ENCODE results near the gene PTGES. TPM values are rescaled to one million over a fixed set of nuclear protein-coding genes. Genes with fewer than 3 reads are reported as not detected.

The PTGES gene
- total RNA-seq, 3 donors from 2014 or later (not counting 1 experiment from before 2014, with no cell fraction given), result 0.28 to 0.47 (median 0.39) TPM

- ATAC-seq, result no peak
- Histone ChIP-seq H3K4me1 (ENCODE audit: control insufficient read depth, insufficient read depth, low read length) (peaks cover 3% of the 10 kb centered on the region), H3K36me3 (ENCODE audit: control insufficient read depth, insufficient read depth, low read length) (no peaks in the 10 kb centered on the region), H3K9me3 (ENCODE audit: control insufficient read depth, insufficient read depth, low read length) (no peaks in the 10 kb centered on the region), H3K27me3 (ENCODE audit: control insufficient read depth, insufficient read depth, low read length) (no peaks in the 10 kb centered on the region), H3K27ac (ENCODE audit: low read length) (no peak overlapping the region), H3K4me3 (ENCODE audit: low read length) (no peak overlapping the region)
- no peak overlapping the region for H3K27ac Mint-ChIP-seq
- no peaks in the 10 kb centered on the region for H3K36me3 Mint-ChIP-seq
- peaks cover 0 to 11% of the 10 kb centered on the region in 2 donors for H3K27me3 Mint-ChIP-seq (ENCODE audit: low read depth in 2 of 2)
- peaks cover 0 to 6% of the 10 kb centered on the region in 2 donors for H3K4me1 Mint-ChIP-seq
- H3K9me3 Mint-ChIP-seq, result no peaks in the 10 kb centered on the region
- 80% methylated on average over 13 of the region's 13 CpGs for WGBS (ENCODE audit: insufficient coverage)
- no peak for DNase-seq
- TF ChIP-seq CTCF (IDR thresholded peaks at IDR 0.05), result no peak
- H3K4me3 Mint-ChIP-seq, result no peak overlapping the region
- intact Hi-C loops (cut with micrococcal nuclease), result no loop called here
Measured at GRCh38 chr9:129759804-129760502, 7.1 kb upstream of the PTGES start.

- H3K27me3 ChIP-seq (ENCODE audit: control insufficient read depth, insufficient read depth, low read length), result no peaks in the 10 kb centered on the region
- Mint-ChIP-seq H3K9me3 (no peaks in the 10 kb centered on the region), H3K27ac (no peak overlapping the region), H3K27me3 (ENCODE audit: low read depth in 2 of 2) (peaks cover 0 to 11% of the 10 kb centered on the region in 2 donors), H3K36me3 (no peaks in the 10 kb centered on the region), H3K4me1 (peaks cover 0 to 6% of the 10 kb centered on the region in 2 donors), H3K4me3 (no peak overlapping the region)
- no peak overlapping the region for H3K27ac ChIP-seq (ENCODE audit: low read length)
- WGBS (ENCODE audit: insufficient coverage), result 95% methylated on average over 4 of the region's 4 CpGs
- no peak for ATAC-seq
- intact Hi-C loops (cut with micrococcal nuclease), result no loop called here
- H3K36me3 ChIP-seq (ENCODE audit: control insufficient read depth, insufficient read depth, low read length), result no peaks in the 10 kb centered on the region
- no peak for DNase-seq
- no peak for TF ChIP-seq CTCF (IDR thresholded peaks at IDR 0.05)
- H3K4me3 ChIP-seq (ENCODE audit: low read length), result no peak overlapping the region
- H3K4me1 ChIP-seq (ENCODE audit: control insufficient read depth, insufficient read depth, low read length), result peaks cover 3% of the 10 kb centered on the region
- H3K9me3 ChIP-seq (ENCODE audit: control insufficient read depth, insufficient read depth, low read length), result no peaks in the 10 kb centered on the region
Measured at GRCh38 chr9:129759319-129759718, 6.5 kb upstream of the PTGES start.

GRCh38 chr9:129757045-129757444, 4.2 kb upstream of the PTGES start:
- no peaks in the 10 kb centered on the region for H3K36me3 ChIP-seq (ENCODE audit: control insufficient read depth, insufficient read depth, low read length)
- H3K36me3 Mint-ChIP-seq, result no peaks in the 10 kb centered on the region
- no peak overlapping the region for H3K4me3 Mint-ChIP-seq
- intact Hi-C loops (cut with micrococcal nuclease), result no loop called here
- H3K27ac ChIP-seq (ENCODE audit: low read length), result no peak overlapping the region
- DNase-seq (peak in 1 of 2 donors; percentile 21), ATAC-seq (peak in 1 of 3 donors; percentile 14)
- H3K4me3 ChIP-seq (ENCODE audit: low read length), result no peak overlapping the region
- no peaks in the 10 kb centered on the region for H3K9me3 ChIP-seq (ENCODE audit: control insufficient read depth, insufficient read depth, low read length)
- WGBS (ENCODE audit: insufficient coverage), result 32% methylated on average over 9 of the region's 9 CpGs
- H3K4me1 ChIP-seq (ENCODE audit: control insufficient read depth, insufficient read depth, low read length), result peaks cover 9% of the 10 kb centered on the region
- no peaks in the 10 kb centered on the region for H3K9me3 Mint-ChIP-seq
- no peak for TF ChIP-seq CTCF (IDR thresholded peaks at IDR 0.05)
- H3K4me1 Mint-ChIP-seq, result peaks cover 8 to 14% of the 10 kb centered on the region in 2 donors
- peaks cover 10 to 27% of the 10 kb centered on the region in 2 donors for H3K27me3 Mint-ChIP-seq (ENCODE audit: low read depth in 2 of 2)
- H3K27ac Mint-ChIP-seq, result no peak overlapping the region
- H3K27me3 ChIP-seq (ENCODE audit: control insufficient read depth, insufficient read depth, low read length), result peaks cover 5% of the 10 kb centered on the region

GRCh38 chr9:129756191-129756590, 3.3 kb upstream of the PTGES start:
- Histone ChIP-seq H3K36me3 (ENCODE audit: control insufficient read depth, insufficient read depth, low read length) (no peaks in the 10 kb centered on the region), H3K4me1 (ENCODE audit: control insufficient read depth, insufficient read depth, low read length) (peaks cover 9% of the 10 kb centered on the region), H3K27me3 (ENCODE audit: control insufficient read depth, insufficient read depth, low read length) (peaks cover 5% of the 10 kb centered on the region), H3K9me3 (ENCODE audit: control insufficient read depth, insufficient read depth, low read length) (no peaks in the 10 kb centered on the region), H3K27ac (ENCODE audit: low read length) (no peak overlapping the region), H3K4me3 (ENCODE audit: low read length) (no peak overlapping the region)
- H3K9me3 Mint-ChIP-seq, result no peaks in the 10 kb centered on the region
- H3K4me1 Mint-ChIP-seq, result peaks cover 8 to 14% of the 10 kb centered on the region in 2 donors
- intact Hi-C loops (cut with micrococcal nuclease), result no loop called here
- H3K4me3 Mint-ChIP-seq, result no peak overlapping the region
- no peak overlapping the region for H3K27ac Mint-ChIP-seq
- WGBS (ENCODE audit: insufficient coverage), result 95% methylated on average over 6 of the region's 6 CpGs
- H3K36me3 Mint-ChIP-seq, result no peaks in the 10 kb centered on the region
- ATAC-seq (no peak), DNase-seq (no peak)
- H3K27me3 Mint-ChIP-seq (ENCODE audit: low read depth in 2 of 2), result peaks cover 10 to 29% of the 10 kb centered on the region in 2 donors
- TF ChIP-seq CTCF (IDR thresholded peaks at IDR 0.05), result no peak

Data from natural killer cell (primary cell).